ENCODE measurements around the gene C11orf21. TPM values are rescaled to one million over a fixed set of nuclear protein-coding genes. Genes with fewer than 3 reads are reported as not detected.

C11orf21 gene
- total and polyA plus RNA-seq, 10 of the 15 experiments (the other 5 are each of a cell fraction or from before 2014, with no cell fraction given), result 0.04 to 0.26 (median 0.11) TPM; not detected in 7

DNA sequence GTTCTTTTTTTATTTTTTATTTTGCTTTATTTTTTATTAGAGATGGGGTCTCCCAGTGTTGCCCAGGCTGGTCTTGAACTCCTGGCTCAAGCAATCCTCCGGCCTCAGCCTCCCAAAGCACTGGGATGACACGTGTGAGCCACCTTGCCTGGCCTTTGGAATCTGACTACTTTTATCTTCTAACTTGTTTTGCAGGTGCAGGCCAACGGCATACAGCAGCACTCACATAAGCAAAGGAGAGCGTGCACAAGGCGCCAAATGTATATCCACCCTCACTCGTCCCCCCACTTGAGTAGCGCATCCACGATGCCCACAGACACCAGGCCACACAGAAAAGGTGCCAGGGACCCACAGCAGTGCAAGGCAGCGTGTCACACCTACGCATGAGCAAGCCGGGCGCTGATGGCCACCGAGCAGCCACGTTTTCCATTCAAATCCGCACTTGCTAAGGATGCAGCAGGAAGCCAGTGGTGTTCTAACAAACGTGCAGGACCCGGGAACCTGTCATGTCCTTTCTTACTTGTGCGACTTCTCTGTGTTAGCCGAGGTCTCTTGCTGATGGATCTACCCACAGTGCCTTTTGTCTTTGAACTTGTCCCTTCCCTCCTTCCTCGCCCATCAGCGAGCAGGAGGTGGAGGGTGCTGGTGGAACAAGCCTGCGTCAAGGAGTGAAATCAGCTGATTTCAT, 37.2 kb downstream of the C11orf21 start:
- SMC1A ChIA-PET (ENCODE audit: uncharacterized antibody, unreplicated experiment), result no interaction called here
- CTCF ChIA-PET, result no interaction called here
- RAD21 ChIA-PET (ENCODE audit: unreplicated experiment), result no interaction called here

More for the DNA sequence above, 37.2 kb downstream of the C11orf21 start:
- TF ChIP-seq BHLHE40 (IDR thresholded peaks at IDR 0.05; ENCODE audit: borderline replicate concordance in 1 of 2, low read depth in 2 of 2, low read length in 1 of 2) (no peak), TBL1XR1 (IDR thresholded peaks at IDR 0.05; ENCODE audit: low read depth, low read length) (no peak), HSF1 (IDR thresholded peaks at IDR 0.05; ENCODE audit: low read depth, low read length) (no peak), HDGF (IDR thresholded peaks at IDR 0.05) (no peak), NFYA (IDR thresholded peaks at IDR 0.05; ENCODE audit: borderline replicate concordance, low read depth, low read length) (no peak), HDAC6 (IDR thresholded peaks at IDR 0.05; ENCODE audit: unreplicated experiment) (no peak), ZBED1 (IDR thresholded peaks at IDR 0.05; ENCODE audit: borderline replicate concordance) (no peak), ZBTB40 (IDR thresholded peaks at IDR 0.05; ENCODE audit: borderline replicate concordance) (no peak), SIX5 (IDR thresholded peaks at IDR 0.05; ENCODE audit: low read depth, low read length, severe bottlenecking) (no peak), SREBF1 (IDR thresholded peaks at IDR 0.05; ENCODE audit: low read length) (no peak), IKZF2 (IDR thresholded peaks at IDR 0.05) (no peak), TCF12 (IDR thresholded peaks at IDR 0.05; ENCODE audit: low read depth, low read length) (no peak), NFXL1 (IDR thresholded peaks at IDR 0.05; ENCODE audit: borderline replicate concordance) (no peak), JUND (IDR thresholded peaks at IDR 0.05; ENCODE audit: low read depth, low read length) (no peak), HDAC2 (IDR thresholded peaks at IDR 0.05) (no peak), CHD4 (IDR thresholded peaks at IDR 0.05) (no peak), TCF3 (IDR thresholded peaks at IDR 0.05; ENCODE audit: borderline replicate concordance, insufficient read depth, low read depth, low read length) (no peak)
- TF ChIP-seq, protein P1, sequence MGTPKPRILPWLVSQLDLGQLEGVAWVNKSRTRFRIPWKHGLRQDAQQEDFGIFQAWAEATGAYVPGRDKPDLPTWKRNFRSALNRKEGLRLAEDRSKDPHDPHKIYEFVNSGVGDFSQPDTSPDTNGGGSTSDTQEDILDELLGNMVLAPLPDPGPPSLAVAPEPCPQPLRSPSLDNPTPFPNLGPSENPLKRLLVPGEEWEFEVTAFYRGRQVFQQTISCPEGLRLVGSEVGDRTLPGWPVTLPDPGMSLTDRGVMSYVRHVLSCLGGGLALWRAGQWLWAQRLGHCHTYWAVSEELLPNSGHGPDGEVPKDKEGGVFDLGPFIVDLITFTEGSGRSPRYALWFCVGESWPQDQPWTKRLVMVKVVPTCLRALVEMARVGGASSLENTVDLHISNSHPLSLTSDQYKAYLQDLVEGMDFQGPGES (IDR thresholded peaks at IDR 0.05), result no peak
- FAIRE-seq, result no peak
- Histone ChIP-seq H3K79me2 (ENCODE audit: control insufficient read depth, insufficient read depth, low read length) (no peaks in the 10 kb centered on the region), H3K4me2 (ENCODE audit: control insufficient read depth, insufficient read depth) (no peak overlapping the region), H3K27me3 (replicated peaks in 1 of 2; ENCODE audit: control insufficient read depth in 2 of 2, insufficient read depth in 2 of 2, low read length in 1 of 2) (no peaks in the 10 kb centered on the region; a peak in 1 of 4 replicates), H3K4me1 (ENCODE audit: control insufficient read depth, insufficient read depth, low read length) (peaks cover 15% of the 10 kb centered on the region), H3K27ac (ENCODE audit: control insufficient read depth, insufficient read depth) (no peak overlapping the region), H2AFZ (ENCODE audit: control insufficient read depth, low read depth, low read length) (no peak overlapping the region), H3K9me3 (replicated peaks; ENCODE audit: control insufficient read depth, insufficient read depth, low read length) (no peaks in the 10 kb centered on the region; the same call in 2 of the 3 replicates), H3K9ac (ENCODE audit: control insufficient read depth, insufficient read depth, low read length) (no peak overlapping the region), H3K4me3 (no peak overlapping the region), H4K20me1 (ENCODE audit: control insufficient read depth, insufficient read depth) (no peaks in the 10 kb centered on the region), H3K36me3 (ENCODE audit: control insufficient read depth in 2 of 2, insufficient read depth in 2 of 2, low read length in 1 of 2) (no peaks in the 10 kb centered on the region)
- no peak for ATAC-seq
- in situ Hi-C loops (cut with MboI) (no loop called here), intact Hi-C loops (cut with micrococcal nuclease; ENCODE audit: unreplicated experiment) (no loop called here)
- BruUV-seq (replicated peaks), result no TSS peak
- POLR2A ChIA-PET, result no interaction called here
- no peak for DNase-seq (ENCODE audit: low read depth, low spot score)
- WGBS (ENCODE audit: insufficient coverage, insufficient replicate concordance, low lambda C conversion rate, missing lambda C conversion rate), result 67% methylated on average over 22 of the region's 22 CpGs
